Measurements from ENCODE around the gene DPYD.

DNA sequence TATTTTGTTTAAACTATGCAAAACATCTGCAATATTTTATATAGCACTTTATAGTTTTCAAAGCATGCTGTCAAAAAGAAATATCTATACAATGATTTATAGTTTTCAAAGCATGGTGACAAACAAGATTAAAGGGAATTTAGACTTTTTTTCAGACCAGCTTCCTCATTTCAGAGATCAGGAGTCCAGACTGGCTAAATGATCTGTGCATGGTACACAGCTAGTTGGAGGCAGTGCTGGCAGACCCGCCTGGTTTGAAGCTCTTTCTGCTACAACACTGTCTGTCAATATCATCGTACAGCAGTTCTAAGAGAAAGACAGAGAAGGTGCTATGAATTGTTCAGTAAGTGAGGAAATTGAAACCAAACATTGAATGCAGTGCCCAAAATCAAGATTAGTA lies 720.2 kb downstream of the DPYD start:
- TF ChIP-seq CTCF (IDR thresholded peaks at IDR 0.05) (no peak), POLR2A (IDR thresholded peaks at IDR 0.05) (no peak)
